CD8-positive, alpha-beta memory T cell (primary cell): ENCODE results near the gene SLC30A7. TPM values are rescaled to one million over a fixed set of nuclear protein-coding genes. Genes with fewer than 3 reads are reported as not detected.

Source experiments
- CTCF ChIA-PET: fragments of 350-600 bp; sonication (Branson Sonifier 250); formaldehyde crosslinking; loops from one replicate; lab custom pipeline; 2021; ENCODE audit warnings: antibody characterized with exemption; lab: Charles Lee
- POLR2A ChIA-PET: fragments of 350-600 bp; sonication (Branson Sonifier 250); formaldehyde crosslinking; loops from one replicate; lab custom pipeline; 2021; ENCODE audit warnings: antibody characterized with exemption; lab: Charles Lee
- DNase-seq, 5 donors: peaks; one replicate each; pipeline versions ENCODE4 v3.0.0 to v3.0.0-alpha.2; 2020 to 2022; ENCODE audit warnings: mixed read lengths in 1 of 5
- H3K27ac ChIP-seq: one replicate; pipeline ENCODE4 v1.7.0; 2013; ENCODE audit warnings: low read depth, mild to moderate bottlenecking, low read length, moderate library complexity
- H3K27me3 ChIP-seq: 2 replicates; pipeline ENCODE4 v1.7.0; 2013; ENCODE audit warnings: low read length, mild to moderate bottlenecking; ENCODE audit not compliant: insufficient read depth, poor library complexity, severe bottlenecking
- H3K36me3 ChIP-seq: 2 replicates; pipeline ENCODE4 v1.7.0; 2013; ENCODE audit warnings: mild to moderate bottlenecking, low read length, moderate library complexity; ENCODE audit not compliant: insufficient read depth
- H3K4me1 ChIP-seq: 2 replicates; pipeline ENCODE4 v1.7.0; 2013; ENCODE audit warnings: mild to moderate bottlenecking, low read length, moderate library complexity; ENCODE audit not compliant: insufficient read depth
- H3K4me3 ChIP-seq: 2 replicates; pipeline ENCODE4 v1.7.0; 2013; ENCODE audit warnings: mild to moderate bottlenecking, low read length
- H3K9me3 ChIP-seq: 2 replicates; pipeline ENCODE4 v1.7.0; 2013; ENCODE audit warnings: mild to moderate bottlenecking, low read length
- H3K27ac Mint-ChIP-seq, 8 donors: one replicate each; pipeline ENCODE4 v1.8.0; 2020 to 2021; ENCODE audit warnings: mixed read lengths in 8 of 8, mild to moderate bottlenecking in 6 of 8, inconsistent platforms in 3 of 8, moderate library complexity in 3 of 8
- H3K27me3 Mint-ChIP-seq, 2 donors: one replicate each; pipeline ENCODE4 v1.8.0; 2020 to 2021; ENCODE audit warnings: mixed read lengths in 2 of 2, mild to moderate bottlenecking in 1 of 2, moderate library complexity in 1 of 2
- H3K36me3 Mint-ChIP-seq, 3 donors: one replicate each; pipeline ENCODE4 v1.8.0; 2020 to 2021; ENCODE audit warnings: mixed read lengths in 3 of 3, inconsistent platforms in 1 of 3, mild to moderate bottlenecking in 1 of 3
- H3K4me1 Mint-ChIP-seq, 3 donors: one replicate each; pipeline ENCODE4 v1.8.0; 2020 to 2021; ENCODE audit warnings: mixed read lengths in 3 of 3, inconsistent platforms in 1 of 3, mild to moderate bottlenecking in 1 of 3
- H3K4me3 Mint-ChIP-seq, 7 donors: one replicate each; pipeline ENCODE4 v1.8.0; 2020 to 2021; ENCODE audit warnings: mixed read lengths in 7 of 7, mild to moderate bottlenecking in 6 of 7, moderate library complexity in 4 of 7, inconsistent platforms in 2 of 7
- H3K9me3 Mint-ChIP-seq, 5 donors: one replicate each; pipeline ENCODE4 v1.8.0; 2020 to 2022; ENCODE audit warnings: mixed read lengths in 5 of 5, mild to moderate bottlenecking in 3 of 5, moderate library complexity in 2 of 5, inconsistent platforms in 1 of 5
- polyA plus RNA-seq: library from polyadenylated mRNA; unstranded; fragments of 300-500 nt; fragmentation: Illumina TruSeq; gene quantifications from one replicate; pipeline ENCODE4 v1.2.3, GENCODE V29; 2021
- total RNA-seq, 2 experiments: library from RNA; stranded (reverse); gene quantifications; one replicate each; pipeline ENCODE4 v1.2.3, GENCODE V29; 2021

Gene SLC30A7
- total and polyA plus RNA-seq, 3 experiments from 2014 or later, result 12.7 to 47.4 (median 47.0) TPM

- H3K36me3 Mint-ChIP-seq, result peaks cover 40 to 58% (median 44%) of the 10 kb centered on the region in 3 donors
- Histone ChIP-seq H3K27me3 (no peaks in the 10 kb centered on the region), H3K4me1 (no peaks in the 10 kb centered on the region), H3K27ac (no peak overlapping the region), H3K4me3 (no peak overlapping the region), H3K9me3 (no peaks in the 10 kb centered on the region), H3K36me3 (peaks cover 10% of the 10 kb centered on the region)
- no peaks in the 10 kb centered on the region for H3K9me3 Mint-ChIP-seq
- H3K27ac Mint-ChIP-seq, result peak overlapping the region in 1 of 8 donors; percentile 74
- H3K27me3 Mint-ChIP-seq, result no peaks in the 10 kb centered on the region
- DNase-seq, result no peak
- H3K4me3 Mint-ChIP-seq, result no peak overlapping the region
- POLR2A ChIA-PET, result no interaction called here
- H3K4me1 Mint-ChIP-seq, result peaks cover 8 to 34% (median 31%) of the 10 kb centered on the region in 3 donors
- CTCF ChIA-PET, result interaction anchor here (1.0 kb wide), 1 partner anchor 252 kb away, joined by 3 read pairs; no protein-coding TSS in a partner anchor
These were observed 92.2 kb downstream of the SLC30A7 start for GRCh38 chr1:100988121-100988520.

- Histone ChIP-seq H3K9me3 (no peaks in the 10 kb centered on the region), H3K4me1 (no peaks in the 10 kb centered on the region), H3K4me3 (no peak overlapping the region), H3K36me3 (peaks cover 10% of the 10 kb centered on the region), H3K27me3 (no peaks in the 10 kb centered on the region), H3K27ac (no peak overlapping the region)
- POLR2A ChIA-PET, result no interaction called here
- Mint-ChIP-seq H3K27ac (peak overlapping the region in 2 of 8 donors; percentile 66 to 70), H3K4me3 (no peak overlapping the region), H3K9me3 (no peaks in the 10 kb centered on the region), H3K36me3 (peaks cover 29 to 51% (median 38%) of the 10 kb centered on the region in 3 donors), H3K4me1 (peaks cover 8 to 27% (median 27%) of the 10 kb centered on the region in 3 donors), H3K27me3 (no peaks in the 10 kb centered on the region)
- CTCF ChIA-PET, result no interaction called here
- no peak for DNase-seq
These were observed 93.6 kb downstream of the SLC30A7 start for GRCh38 chr1:100989306-100990077.

GRCh38 chr1:100995198-100995988 is 99.5 kb downstream of the SLC30A7 start:
- CTCF ChIA-PET, result interaction anchor here (1.3 to 2.7 kb wide), 2 partner anchors 9 to 293 kb away, joined by 5 to 8 read pairs; no protein-coding TSS in a partner anchor
- H3K9me3 ChIP-seq, result no peaks in the 10 kb centered on the region

GRCh38 chr1:100998426-100998825 is 102.5 kb downstream of the SLC30A7 start:
- no peak for DNase-seq
- Mint-ChIP-seq H3K36me3 (peaks cover 8 to 52% (median 20%) of the 10 kb centered on the region in 3 donors), H3K9me3 (no peaks in the 10 kb centered on the region), H3K27ac (no peak overlapping the region), H3K4me3 (no peak overlapping the region), H3K27me3 (no peaks in the 10 kb centered on the region), H3K4me1 (peaks cover 31 to 61% (median 49%) of the 10 kb centered on the region in 3 donors)
- H3K4me1 ChIP-seq, result peaks cover 36% of the 10 kb centered on the region
- no peaks in the 10 kb centered on the region for H3K36me3 ChIP-seq
- no peak overlapping the region for H3K4me3 ChIP-seq
- H3K27me3 ChIP-seq, result no peaks in the 10 kb centered on the region
- CTCF ChIA-PET, result no interaction called here
- no peak overlapping the region for H3K27ac ChIP-seq
- POLR2A ChIA-PET, result no interaction called here
- no peaks in the 10 kb centered on the region for H3K9me3 ChIP-seq

More at GRCh38 chr1:100995198-100995988, 99.5 kb downstream of the SLC30A7 start:
- Mint-ChIP-seq H3K4me3 (peak overlapping the region in 1 of 7 donors; percentile 27), H3K27me3 (no peaks in the 10 kb centered on the region), H3K4me1 (peaks cover 15 to 38% (median 34%) of the 10 kb centered on the region in 3 donors), H3K9me3 (no peaks in the 10 kb centered on the region), H3K36me3 (peaks cover 12 to 62% (median 22%) of the 10 kb centered on the region in 3 donors), H3K27ac (peak overlapping the region in 5 of 8 donors; percentile 1 to 68 (median 43))
- no peak for DNase-seq
- Histone ChIP-seq H3K27me3 (no peaks in the 10 kb centered on the region), H3K4me1 (peaks cover 17% of the 10 kb centered on the region), H3K27ac (no peak overlapping the region), H3K36me3 (peaks cover 1% of the 10 kb centered on the region), H3K4me3 (no peak overlapping the region)
- POLR2A ChIA-PET, result no interaction called here

GRCh38 chr1:101000131-101000873 is 104.4 kb downstream of the SLC30A7 start:
- Histone ChIP-seq H3K36me3 (no peaks in the 10 kb centered on the region), H3K27ac (peak overlapping the region; percentile 13), H3K4me1 (peaks cover 51% of the 10 kb centered on the region), H3K9me3 (no peaks in the 10 kb centered on the region), H3K4me3 (no peak overlapping the region), H3K27me3 (no peaks in the 10 kb centered on the region)
- Mint-ChIP-seq H3K4me1 (peaks cover 45 to 70% (median 57%) of the 10 kb centered on the region in 3 donors), H3K27ac (peak overlapping the region in 2 of 8 donors; percentile 8 to 57), H3K27me3 (no peaks in the 10 kb centered on the region), H3K9me3 (no peaks in the 10 kb centered on the region), H3K36me3 (peaks cover 8 to 43% (median 20%) of the 10 kb centered on the region in 3 donors), H3K4me3 (no peak overlapping the region)
- POLR2A ChIA-PET, result interaction anchor here (0.5 kb wide), 1 partner anchor 67 kb away, joined by 3 read pairs; no protein-coding TSS in a partner anchor
- DNase-seq, result no peak
- CTCF ChIA-PET, result no interaction called here

- CTCF ChIA-PET, result interaction anchor here (2.4 kb wide), 1 partner anchor 236 kb away, joined by 7 read pairs; no protein-coding TSS in a partner anchor
These were observed 106.7 kb downstream of the SLC30A7 start for GRCh38 chr1:101002551-101002950.

GRCh38 chr1:101003012-101003650 is 107.2 kb downstream of the SLC30A7 start:
- ChIA-PET CTCF (interaction anchor here (2.4 kb wide), 1 partner anchor 235 kb away, joined by 7 read pairs; no protein-coding TSS in a partner anchor), POLR2A (no interaction called here)
- no peaks in the 10 kb centered on the region for H3K27me3 ChIP-seq
- H3K36me3 ChIP-seq, result no peaks in the 10 kb centered on the region
- H3K4me3 ChIP-seq, result no peak overlapping the region
- no peaks in the 10 kb centered on the region for H3K27me3 Mint-ChIP-seq
- H3K9me3 ChIP-seq, result no peaks in the 10 kb centered on the region
- no peaks in the 10 kb centered on the region for H3K9me3 Mint-ChIP-seq
- peak overlapping the region; percentile 14 to 81 (median 56) for H3K27ac Mint-ChIP-seq
- peaks cover 56% of the 10 kb centered on the region for H3K4me1 ChIP-seq
- DNase-seq, result no peak
- peaks cover 49 to 81% (median 64%) of the 10 kb centered on the region in 3 donors for H3K4me1 Mint-ChIP-seq
- peak overlapping the region in 1 of 7 donors; percentile 31 for H3K4me3 Mint-ChIP-seq
- peaks cover 12 to 27% (median 19%) of the 10 kb centered on the region in 3 donors for H3K36me3 Mint-ChIP-seq
- no peak overlapping the region for H3K27ac ChIP-seq

More at GRCh38 chr1:101002551-101002950, 106.7 kb downstream of the SLC30A7 start:
- H3K9me3 ChIP-seq, result no peaks in the 10 kb centered on the region
- no peak for DNase-seq
- H3K4me1 ChIP-seq, result peaks cover 56% of the 10 kb centered on the region
- H3K36me3 ChIP-seq, result no peaks in the 10 kb centered on the region
- Mint-ChIP-seq H3K36me3 (peaks cover 12 to 29% (median 21%) of the 10 kb centered on the region in 3 donors), H3K4me1 (peaks cover 49 to 78% (median 64%) of the 10 kb centered on the region in 3 donors), H3K9me3 (no peaks in the 10 kb centered on the region), H3K27ac (peak overlapping the region in 7 of 8 donors; percentile 47 to 81 (median 66)), H3K4me3 (peak overlapping the region in 1 of 7 donors; percentile 32), H3K27me3 (no peaks in the 10 kb centered on the region)
- POLR2A ChIA-PET, result no interaction called here
- no peak overlapping the region for H3K27ac ChIP-seq
- H3K4me3 ChIP-seq, result no peak overlapping the region
- H3K27me3 ChIP-seq, result no peaks in the 10 kb centered on the region
